Jurkat, Clone E6-1 (cell line): ENCODE measurements around the gene SDR42E2.
"Not testable (repeated sequence)": the region's sequence is repeated elsewhere in the genome, so short reads cannot be mapped to it uniquely, and the experiment has no call there.

ENCODE experiments used
- DNase-seq: peaks from one replicate; pipeline ENCODE4 v3.0.0-alpha.2; 2011; ENCODE audit warnings: low read depth, low spot score
- H3K4me3 ChIP-seq: 2 replicates; pipeline ENCODE4 v1.5.1; 2011; ENCODE audit warnings: mild to moderate bottlenecking, low read length, control low read depth, moderate library complexity

Gene SDR42E2

GRCh38 chr16:22189473-22190080, 27.3 kb downstream of the SDR42E2 start:
- no peak for DNase-seq
- H3K4me3 ChIP-seq = peak overlapping the region; percentile 69

- peak overlapping the region; percentile 69 for H3K4me3 ChIP-seq
- no peak for DNase-seq
Observed at GRCh38 chr16:22190081-22190775, 27.9 kb downstream of the SDR42E2 start.

- H3K4me3 ChIP-seq = peak overlapping the region; percentile 72
- DNase-seq = peak; percentile 97
Observed at GRCh38 chr16:22190776-22191531, 28.6 kb downstream of the SDR42E2 start.

DNA sequence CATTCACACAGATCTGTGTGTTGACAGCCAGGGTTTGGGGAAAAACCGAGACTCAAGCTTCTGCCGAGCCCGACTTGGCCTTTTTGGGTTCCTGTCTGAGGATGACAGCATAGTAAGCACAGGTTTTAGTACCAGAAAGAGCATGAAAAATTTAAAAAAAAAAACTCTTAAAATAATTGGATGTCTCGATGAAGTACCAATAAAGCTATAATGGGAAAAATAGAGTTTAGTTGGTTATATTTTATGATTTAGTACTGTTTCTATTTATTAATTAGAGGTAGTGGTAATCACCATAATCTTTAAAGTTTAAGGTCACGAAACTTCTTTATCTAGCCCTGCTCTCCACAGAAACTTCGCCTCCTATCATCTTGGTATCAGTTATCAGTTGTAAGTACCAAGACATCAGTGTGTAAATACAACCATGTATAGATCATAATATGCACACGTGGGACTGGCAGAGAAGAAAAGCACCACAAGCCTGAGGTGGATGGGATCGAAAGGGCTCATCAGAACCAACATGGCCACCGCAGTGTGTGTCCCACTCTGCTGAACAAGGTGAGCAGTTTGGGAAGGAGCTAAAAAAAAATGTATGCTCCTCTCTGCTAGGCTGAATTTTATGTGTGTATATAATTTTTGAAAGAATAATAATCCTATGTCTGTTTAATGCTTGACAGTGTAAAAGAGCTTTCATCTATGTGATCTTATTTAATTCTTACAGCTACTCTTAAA, 29.4 kb downstream of the SDR42E2 start:
- no peak for DNase-seq

GRCh38 chr16:22192261-22193062, 30.2 kb downstream of the SDR42E2 start:
- DNase-seq = peak; percentile 73
- H3K4me3 ChIP-seq = peak overlapping the region; percentile 72

More for the DNA sequence above, 29.4 kb downstream of the SDR42E2 start:
- peak overlapping the region; percentile 72 for H3K4me3 ChIP-seq

GRCh38 chr16:22193063-22193411, 30.7 kb downstream of the SDR42E2 start:
- no peak for DNase-seq
- H3K4me3 ChIP-seq = no peak overlapping the region

GRCh38 chr16:22194707-22195444, 32.6 kb downstream of the SDR42E2 start:
- H3K4me3 ChIP-seq = peak overlapping the region; percentile 18
- no peak for DNase-seq

DNA sequence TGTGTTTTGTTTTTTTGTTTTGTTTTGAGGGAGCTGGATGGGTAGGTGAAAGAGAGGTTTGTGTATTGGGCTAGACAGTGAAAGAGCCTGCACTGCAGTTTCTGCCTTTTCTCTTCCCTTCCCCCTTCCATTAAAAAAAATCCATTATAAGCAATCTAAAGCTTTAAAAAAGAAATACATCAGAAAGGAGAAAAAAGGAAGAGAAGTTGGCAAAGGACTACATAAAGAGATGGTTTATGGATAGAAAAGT, 33.1 kb downstream of the SDR42E2 start:
- H3K4me3 ChIP-seq = peak overlapping the region; percentile 18
- no peak for DNase-seq

DNA sequence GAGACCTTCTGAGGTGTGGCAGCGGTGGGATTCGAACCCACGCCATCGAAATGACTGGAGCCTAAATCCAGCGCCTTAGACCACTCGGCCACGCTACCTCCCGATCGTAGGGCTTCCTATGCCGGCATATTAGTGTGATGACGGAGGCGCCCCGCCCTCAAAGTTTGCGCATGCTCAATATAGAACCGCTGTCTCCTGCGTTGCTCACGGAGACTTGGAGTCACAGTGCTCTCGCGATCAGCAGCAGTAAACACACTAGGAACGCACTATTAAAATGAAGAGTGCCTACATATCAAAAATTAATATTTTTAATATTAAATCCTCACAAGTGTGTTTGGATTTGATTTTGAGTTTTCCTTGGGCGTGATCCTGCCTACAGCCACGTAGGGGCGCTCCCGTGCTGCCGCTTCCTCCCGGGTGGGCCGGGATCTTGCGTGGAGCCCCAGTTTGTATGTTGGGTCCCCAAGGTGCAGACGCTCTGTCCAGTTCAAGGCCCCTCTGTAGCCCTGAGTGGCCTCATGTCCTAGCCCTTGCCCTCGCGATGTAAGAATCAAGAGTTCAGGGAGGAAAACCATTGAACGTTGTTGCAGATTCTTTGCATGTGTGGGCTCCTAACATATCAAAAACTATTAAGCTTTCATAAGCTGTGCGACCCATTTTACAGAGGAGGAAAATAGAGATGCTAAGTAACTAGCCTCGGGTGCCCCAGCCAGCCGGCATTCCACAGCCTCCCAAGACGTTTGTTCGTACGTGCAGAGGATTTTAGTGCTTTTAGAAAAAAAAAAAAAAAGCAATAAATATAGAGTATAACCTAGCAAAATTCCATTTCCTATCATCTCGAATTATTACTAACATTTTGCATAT, 33.6 kb downstream of the SDR42E2 start:
- peak overlapping the region; percentile 72 for H3K4me3 ChIP-seq
- peak; percentile 87 for DNase-seq

DNA sequence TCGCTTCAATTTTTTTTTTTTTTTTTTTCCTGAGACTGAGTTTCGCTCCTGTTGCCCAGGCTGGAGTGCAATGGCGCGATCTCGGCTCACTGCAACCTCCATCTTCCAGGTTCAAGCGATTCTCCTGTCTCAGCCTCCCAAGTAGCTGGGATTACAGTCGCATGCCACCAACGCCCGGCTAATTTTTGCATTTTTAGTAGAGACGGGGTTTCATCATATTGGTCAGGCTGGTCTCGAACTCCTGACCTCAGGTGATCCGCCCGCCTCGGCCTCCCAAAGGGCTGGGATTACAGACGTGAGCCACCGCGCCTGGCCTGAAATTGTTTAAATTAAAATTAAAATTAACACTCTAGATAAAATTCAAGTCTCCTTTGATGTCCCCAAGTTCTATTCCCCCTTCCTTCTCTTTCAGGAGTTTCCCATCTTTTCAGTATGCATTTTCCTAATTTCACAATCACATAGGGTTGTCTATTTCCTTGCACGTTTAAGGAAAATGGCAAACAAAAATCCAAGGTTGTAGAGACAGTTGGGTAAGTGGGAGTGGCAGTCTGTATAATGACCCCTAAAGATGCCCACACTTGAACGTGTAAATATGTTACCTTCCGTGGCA, 34.4 kb downstream of the SDR42E2 start:
- peak overlapping the region; percentile 72 for H3K4me3 ChIP-seq
- not testable (repeated sequence) for DNase-seq

- no peak overlapping the region for H3K4me3 ChIP-seq
Observed at GRCh38 chr16:22198547-22199293, 36.4 kb downstream of the SDR42E2 start.

GRCh38 chr16:22202261-22202637, 39.9 kb downstream of the SDR42E2 start:
- no peak for DNase-seq
- no peak overlapping the region for H3K4me3 ChIP-seq

More at GRCh38 chr16:22198547-22199293, 36.4 kb downstream of the SDR42E2 start:
- no peak for DNase-seq

- DNase-seq = no peak
- H3K4me3 ChIP-seq = no peak overlapping the region
Observed at GRCh38 chr16:22203091-22203490, 40.8 kb downstream of the SDR42E2 start.

GRCh38 chr16:22204091-22204655, 41.9 kb downstream of the SDR42E2 start:
- no peak overlapping the region for H3K4me3 ChIP-seq
- DNase-seq = no peak

DNA sequence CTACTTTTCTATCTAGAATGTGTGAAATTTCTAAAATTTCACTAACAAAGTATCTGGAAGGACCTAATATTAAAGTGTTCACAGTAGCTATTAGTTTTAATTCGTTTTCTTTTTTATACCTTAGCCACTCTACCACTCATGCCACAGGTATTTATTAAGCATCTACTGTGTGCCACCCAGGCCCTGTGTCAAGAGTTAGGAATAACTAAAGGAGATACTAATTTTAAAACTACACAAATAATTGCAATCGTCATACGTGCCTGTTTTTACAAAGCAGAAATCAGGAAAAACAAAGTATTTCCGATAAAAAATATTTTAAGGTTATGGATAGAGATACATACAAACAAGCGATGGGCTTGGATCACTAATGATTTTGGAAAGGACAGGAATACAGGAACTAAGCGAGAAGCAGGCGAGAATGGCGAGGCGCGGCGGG, 43.3 kb downstream of the SDR42E2 start:
- peak overlapping the region; percentile 82 for H3K4me3 ChIP-seq
- no peak for DNase-seq
